ENCODE data around the gene ANKS1B. TPM values are rescaled to one million over a fixed set of nuclear protein-coding genes. Genes with fewer than 3 reads are reported as not detected.
"Not testable (repeated sequence)": the region's sequence is repeated elsewhere in the genome, so short reads cannot be mapped to it uniquely, and the experiment has no call there.

The ANKS1B gene
- total RNA-seq, 1 donor from 2014 or later, result 11.3 TPM

GRCh38 chr12:99800605-99801004 lies 184.1 kb downstream of the ANKS1B start:
- Mint-ChIP-seq H3K4me1 (ENCODE audit: low read depth, unreplicated experiment) (no peaks in the 10 kb centered on the region), H3K36me3 (ENCODE audit: unreplicated experiment) (no peaks in the 10 kb centered on the region), H3K4me3 (ENCODE audit: unreplicated experiment) (no peak overlapping the region), H3K27me3 (ENCODE audit: unreplicated experiment) (no peaks in the 10 kb centered on the region), H3K27ac (ENCODE audit: unreplicated experiment) (no peak overlapping the region), H3K9me3 (ENCODE audit: unreplicated experiment) (no peaks in the 10 kb centered on the region)
- no peak for TF ChIP-seq CTCF (IDR thresholded peaks at IDR 0.05; ENCODE audit: partially characterized antibody, unreplicated experiment)
- no peak for DNase-seq

GRCh38 chr12:99797931-99798330 lies 186.8 kb downstream of the ANKS1B start:
- DNase-seq; H3K9me3 Mint-ChIP-seq (ENCODE audit: unreplicated experiment); H3K4me1 Mint-ChIP-seq (ENCODE audit: low read depth, unreplicated experiment); H3K36me3 Mint-ChIP-seq (ENCODE audit: unreplicated experiment); H3K27me3 Mint-ChIP-seq (ENCODE audit: unreplicated experiment); H3K27ac Mint-ChIP-seq (ENCODE audit: unreplicated experiment); H3K4me3 Mint-ChIP-seq (ENCODE audit: unreplicated experiment): not testable (repeated sequence)

- H3K4me1 Mint-ChIP-seq (ENCODE audit: low read depth, unreplicated experiment), result no peaks in the 10 kb centered on the region
These were observed 201.3 kb downstream of the ANKS1B start for GRCh38 chr12:99783421-99783820.

GRCh38 chr12:99772274-99772673 lies 212.5 kb downstream of the ANKS1B start:
- TF ChIP-seq CTCF (IDR thresholded peaks at IDR 0.05; ENCODE audit: partially characterized antibody, unreplicated experiment), result no peak
- DNase-seq, result no peak
- Mint-ChIP-seq H3K27ac (ENCODE audit: unreplicated experiment) (no peak overlapping the region), H3K4me1 (ENCODE audit: low read depth, unreplicated experiment) (no peaks in the 10 kb centered on the region), H3K27me3 (ENCODE audit: unreplicated experiment) (no peaks in the 10 kb centered on the region), H3K36me3 (ENCODE audit: unreplicated experiment) (no peaks in the 10 kb centered on the region), H3K9me3 (ENCODE audit: unreplicated experiment) (no peaks in the 10 kb centered on the region), H3K4me3 (ENCODE audit: unreplicated experiment) (no peak overlapping the region)

More at GRCh38 chr12:99783421-99783820, 201.3 kb downstream of the ANKS1B start:
- no peaks in the 10 kb centered on the region for H3K36me3 Mint-ChIP-seq (ENCODE audit: unreplicated experiment)
- TF ChIP-seq CTCF (IDR thresholded peaks at IDR 0.05; ENCODE audit: partially characterized antibody, unreplicated experiment), result no peak
- no peak overlapping the region for H3K27ac Mint-ChIP-seq (ENCODE audit: unreplicated experiment)
- no peak overlapping the region for H3K4me3 Mint-ChIP-seq (ENCODE audit: unreplicated experiment)
- no peak for DNase-seq
- H3K27me3 Mint-ChIP-seq (ENCODE audit: unreplicated experiment), result no peaks in the 10 kb centered on the region
- no peaks in the 10 kb centered on the region for H3K9me3 Mint-ChIP-seq (ENCODE audit: unreplicated experiment)

GRCh38 chr12:99771659-99772058 lies 213.1 kb downstream of the ANKS1B start:
- no peak for TF ChIP-seq CTCF (IDR thresholded peaks at IDR 0.05; ENCODE audit: partially characterized antibody, unreplicated experiment)
- DNase-seq, result no peak
- H3K9me3 Mint-ChIP-seq (ENCODE audit: unreplicated experiment), result no peaks in the 10 kb centered on the region
- H3K4me3 Mint-ChIP-seq (ENCODE audit: unreplicated experiment), result no peak overlapping the region
- no peaks in the 10 kb centered on the region for H3K36me3 Mint-ChIP-seq (ENCODE audit: unreplicated experiment)
- no peaks in the 10 kb centered on the region for H3K4me1 Mint-ChIP-seq (ENCODE audit: low read depth, unreplicated experiment)
- H3K27me3 Mint-ChIP-seq (ENCODE audit: unreplicated experiment), result no peaks in the 10 kb centered on the region
- H3K27ac Mint-ChIP-seq (ENCODE audit: unreplicated experiment), result no peak overlapping the region

All from glutamatergic neuron (in vitro differentiated cells).